GM23338 (cell line): ENCODE data around the gene MRPS14.

Experiments used
- CTCF ChIP-seq, 2 experiments: fragments of 200-600 bp in 1 of 2; sonication (generic) in 1 of 2; conservative IDR thresholded peaks; 2 replicates each; pipeline versions ENCODE4 v1.5.1 to v1.6.1; 2016 to 2017; ENCODE audit warnings: antibody characterized with exemption in 2 of 2, low read depth in 2 of 2, mild to moderate bottlenecking in 2 of 2, moderate library complexity in 1 of 2
- ETS1 ChIP-seq: IDR thresholded peaks from 2 replicates; pipeline ENCODE4 v1.6.1; 2016; ENCODE audit warnings: antibody characterized with exemption
- EZH2 ChIP-seq: fragments of 200-600 bp; sonication (generic); IDR thresholded peaks from one replicate; pipeline ENCODE4 v1.8.0; 2017; ENCODE audit warnings: antibody characterized with exemption, mild to moderate bottlenecking, low read depth; ENCODE audit not compliant: unreplicated experiment
- EZH2phosphoT487 ChIP-seq: fragments of 200-600 bp; sonication (generic); IDR thresholded peaks from one replicate; pipeline ENCODE4 v1.8.1; 2018; ENCODE audit warnings: antibody characterized with exemption; ENCODE audit not compliant: unreplicated experiment
- JUNB ChIP-seq: IDR thresholded peaks from one replicate; pipeline ENCODE4 v1.6.1; 2016; ENCODE audit warnings: antibody characterized with exemption; ENCODE audit not compliant: unreplicated experiment
- POLR2AphosphoS5 ChIP-seq: IDR thresholded peaks from 2 replicates; pipeline ENCODE4 v1.6.1; 2016; ENCODE audit warnings: antibody characterized with exemption, low read depth
- REST ChIP-seq: IDR thresholded peaks from one replicate; pipeline ENCODE4 v1.6.1; 2018; ENCODE audit warnings: antibody characterized with exemption; ENCODE audit not compliant: unreplicated experiment

- no peak for TF ChIP-seq POLR2AphosphoS5
- no peak for TF ChIP-seq CTCF (conservative IDR thresholded peaks at IDR 0.05; ENCODE audit: low read depth in 2 of 2)
- TF ChIP-seq JUNB: no peak
- no peak for TF ChIP-seq EZH2phosphoT487
- no peak for TF ChIP-seq EZH2
- TF ChIP-seq REST: no peak
- no peak for TF ChIP-seq ETS1
Measured at GRCh38 chr1:175045519-175045918, 22.3 kb upstream of the MRPS14 start.
